Cardiac muscle cell (in vitro differentiated cells and primary cell): Measurements from ENCODE around the gene FAM76A. TPM values are rescaled to one million over a fixed set of nuclear protein-coding genes. Genes with fewer than 3 reads are reported as not detected.
"Not testable (repeated sequence)": the region's sequence is repeated elsewhere in the genome, so short reads cannot be mapped to it uniquely, and the experiment has no call there.

Source experiments
- DNase-seq, 2 donors: peaks; one replicate each; pipeline versions ENCODE4 v3.0.0 to v3.0.0-alpha.2; 2010 to 2017; ENCODE audit warnings: low read depth in 1 of 2, low spot score in 1 of 2
- H3K27ac ChIP-seq: fragments of 200-600 bp; sonication (generic); 2 replicates; pipeline ENCODE4 v1.5.1; 2016
- H3K27me3 ChIP-seq: fragments of 200-600 bp; sonication (generic); 2 replicates; pipeline ENCODE4 v1.6.0; 2016; ENCODE audit warnings: control low read depth
- H3K36me3 ChIP-seq: fragments of 200-600 bp; sonication (generic); 2 replicates; pipeline ENCODE4 v1.5.1; 2016; ENCODE audit warnings: control low read depth
- H3K4me1 ChIP-seq: fragments of 200-600 bp; sonication (generic); 2 replicates; pipeline ENCODE4 v1.8.1; 2017; ENCODE audit warnings: low read depth, mild to moderate bottlenecking, mixed run types
- H3K4me3 ChIP-seq: fragments of 200-600 bp; sonication (generic); 2 replicates; pipeline ENCODE4 v1.5.1; 2016; ENCODE audit warnings: mild to moderate bottlenecking
- H3K9me3 ChIP-seq: fragments of 200-600 bp; sonication (generic); 2 replicates; pipeline ENCODE4 v1.5.1; 2017; ENCODE audit warnings: low read depth, mild to moderate bottlenecking, control low read depth
- polyA plus RNA-seq: library from polyadenylated mRNA; unstranded; fragments of >200 nt; fragmentation: Nextera tagmentation; extraction: Ambion mirVana; gene quantifications from 2 replicates; pipeline ENCODE4 v1.2.1, GENCODE V29; 2016
- total RNA-seq: library from RNA; depleted of rRNA; stranded (reverse); fragments of >200 nt; gene quantifications from 2 replicates; pipeline ENCODE4 v1.2.3, GENCODE V29; 2016
- TF ChIP-seq, protein P1 (sequence below): IDR thresholded peaks from 2 replicates; pipeline ENCODE4 v1.5.1; 2012; ENCODE audit warnings: low read depth, mild to moderate bottlenecking, low read length

Gene FAM76A
- total and polyA plus RNA-seq, 2 experiments from 2014 or later = 3.5 to 13.4 TPM

DNA sequence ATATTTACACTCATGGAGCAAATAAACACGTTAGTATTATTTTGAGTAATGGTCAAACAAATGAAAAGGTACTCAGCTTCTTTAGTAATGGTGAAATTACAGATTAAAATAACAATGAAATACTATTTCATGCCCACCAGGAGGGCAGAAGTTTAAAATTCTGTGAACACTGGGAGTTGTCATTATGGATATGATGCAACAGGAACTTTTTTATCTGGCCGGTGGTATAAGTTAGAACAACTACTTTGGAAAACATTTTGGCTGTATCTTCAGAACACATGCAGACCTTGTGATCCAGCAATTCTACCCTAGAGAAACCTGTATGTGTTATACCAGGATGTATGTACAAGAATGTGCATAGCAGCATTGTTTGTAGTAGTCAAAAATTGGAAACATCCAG is 81.6 kb downstream of the FAM76A start:
- peak in 1 of 2 donors; percentile 61 for DNase-seq
- H3K4me1 ChIP-seq = no peaks in the 10 kb centered on the region
- no peaks in the 10 kb centered on the region for H3K27me3 ChIP-seq
- no peak overlapping the region for H3K4me3 ChIP-seq
- TF ChIP-seq, protein P1, sequence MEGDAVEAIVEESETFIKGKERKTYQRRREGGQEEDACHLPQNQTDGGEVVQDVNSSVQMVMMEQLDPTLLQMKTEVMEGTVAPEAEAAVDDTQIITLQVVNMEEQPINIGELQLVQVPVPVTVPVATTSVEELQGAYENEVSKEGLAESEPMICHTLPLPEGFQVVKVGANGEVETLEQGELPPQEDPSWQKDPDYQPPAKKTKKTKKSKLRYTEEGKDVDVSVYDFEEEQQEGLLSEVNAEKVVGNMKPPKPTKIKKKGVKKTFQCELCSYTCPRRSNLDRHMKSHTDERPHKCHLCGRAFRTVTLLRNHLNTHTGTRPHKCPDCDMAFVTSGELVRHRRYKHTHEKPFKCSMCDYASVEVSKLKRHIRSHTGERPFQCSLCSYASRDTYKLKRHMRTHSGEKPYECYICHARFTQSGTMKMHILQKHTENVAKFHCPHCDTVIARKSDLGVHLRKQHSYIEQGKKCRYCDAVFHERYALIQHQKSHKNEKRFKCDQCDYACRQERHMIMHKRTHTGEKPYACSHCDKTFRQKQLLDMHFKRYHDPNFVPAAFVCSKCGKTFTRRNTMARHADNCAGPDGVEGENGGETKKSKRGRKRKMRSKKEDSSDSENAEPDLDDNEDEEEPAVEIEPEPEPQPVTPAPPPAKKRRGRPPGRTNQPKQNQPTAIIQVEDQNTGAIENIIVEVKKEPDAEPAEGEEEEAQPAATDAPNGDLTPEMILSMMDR = no peak
- H3K27ac ChIP-seq = no peak overlapping the region
- peaks cover 5% of the 10 kb centered on the region for H3K36me3 ChIP-seq
- no peaks in the 10 kb centered on the region for H3K9me3 ChIP-seq

DNA sequence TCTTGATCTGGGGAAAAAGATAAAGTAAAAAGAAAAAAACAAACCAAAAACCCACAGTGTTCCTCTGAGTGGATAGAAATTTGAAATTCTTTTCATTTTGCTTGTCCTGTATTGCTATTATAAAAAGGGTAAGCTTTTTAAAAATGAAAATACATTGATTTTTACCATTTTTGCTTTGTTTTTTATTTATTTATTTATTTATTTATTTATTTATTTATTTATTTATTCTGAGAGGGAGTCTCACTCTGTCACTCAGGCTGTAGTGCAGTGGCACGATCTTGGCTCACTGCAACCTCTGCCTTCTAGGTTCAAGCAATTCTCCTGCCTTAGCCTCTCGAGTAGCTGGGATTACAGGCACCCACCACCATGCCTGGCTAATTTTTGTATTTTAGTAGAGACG is 82.4 kb downstream of the FAM76A start:
- not testable (repeated sequence) for H3K4me1 ChIP-seq, H3K4me3 ChIP-seq, H3K36me3 ChIP-seq, H3K27me3 ChIP-seq, H3K27ac ChIP-seq, H3K9me3 ChIP-seq, DNase-seq

DNA sequence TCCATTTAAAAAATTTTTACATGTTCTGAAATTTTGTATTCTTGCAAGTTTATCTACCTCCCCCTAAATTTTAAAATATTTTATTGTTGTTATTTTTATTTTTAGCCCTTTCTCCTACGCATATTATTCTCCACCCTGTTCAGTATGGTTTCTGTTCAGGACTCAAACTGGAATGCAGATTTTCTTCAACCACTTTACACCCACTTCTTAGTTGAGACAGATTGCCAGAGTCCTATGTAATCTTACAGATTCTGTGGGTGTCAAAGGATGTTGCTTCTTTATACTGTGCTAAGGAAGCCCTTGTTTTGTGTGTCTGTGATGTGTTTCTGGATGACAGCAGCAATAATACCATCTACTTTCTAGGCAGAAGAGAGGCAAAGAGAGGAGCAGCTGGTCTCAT is 84.1 kb downstream of the FAM76A start:
- TF ChIP-seq, protein P1 = no peak

DNA sequence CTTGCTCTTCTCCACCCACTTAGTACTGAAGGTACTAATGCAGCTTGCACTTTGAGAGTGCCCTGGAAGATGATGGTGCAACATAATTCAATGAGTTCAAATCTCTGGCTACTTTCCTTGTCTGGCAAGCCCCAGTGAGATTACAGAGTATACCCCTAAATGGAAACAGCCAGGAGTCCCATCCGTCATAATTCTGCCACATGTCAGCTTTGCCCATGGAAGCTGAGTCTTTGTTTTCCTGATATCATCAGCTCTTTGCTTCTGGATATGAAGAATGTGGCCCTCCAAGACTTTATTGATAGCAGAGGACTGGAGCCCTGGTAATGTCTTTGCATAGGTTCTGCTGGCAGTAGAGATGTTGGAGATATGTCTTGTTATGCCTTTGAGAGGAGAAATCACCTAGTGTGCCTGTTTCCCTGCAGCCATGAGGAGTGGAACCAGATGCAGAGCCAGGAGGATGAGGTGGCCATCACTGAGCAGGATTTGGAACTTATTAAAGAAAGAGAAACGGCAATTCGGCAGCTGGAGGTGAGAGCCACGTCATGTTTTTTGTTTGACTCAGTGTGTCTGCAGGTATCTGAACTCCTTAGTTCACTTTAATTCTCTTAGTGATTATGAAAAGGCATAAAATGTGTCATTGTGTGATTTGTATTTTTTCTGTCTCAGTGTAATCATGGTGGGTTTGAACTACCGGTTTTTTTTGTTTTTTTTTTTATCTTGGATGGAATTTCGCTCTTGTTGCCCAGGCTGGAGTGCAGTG is 86.2 kb downstream of the FAM76A start:
- no peaks in the 10 kb centered on the region for H3K27me3 ChIP-seq
- H3K4me3 ChIP-seq = no peak overlapping the region
- no peak for DNase-seq
- peaks cover 2% of the 10 kb centered on the region for H3K4me1 ChIP-seq
- no peak overlapping the region for H3K27ac ChIP-seq
- H3K36me3 ChIP-seq = no peaks in the 10 kb centered on the region
- no peaks in the 10 kb centered on the region for H3K9me3 ChIP-seq
- TF ChIP-seq, protein P1 = no peak

More for the DNA sequence above, 84.1 kb downstream of the FAM76A start:
- peaks cover 5% of the 10 kb centered on the region for H3K36me3 ChIP-seq
- H3K9me3 ChIP-seq = no peaks in the 10 kb centered on the region
- DNase-seq = no peak
- H3K27ac ChIP-seq = no peak overlapping the region
- no peaks in the 10 kb centered on the region for H3K27me3 ChIP-seq
- no peak overlapping the region for H3K4me3 ChIP-seq
- no peaks in the 10 kb centered on the region for H3K4me1 ChIP-seq

Other genes starting within 250 kb of the FAM76A start
- 18.8 and 32.7 TPM in 2 replicates for gene WASF2, start 235.8 kb upstream of the FAM76A start, total RNA-seq
- gene WASF2, start 235.8 kb upstream of the FAM76A start, polyA plus RNA-seq = 53.4 and 69.2 TPM in 2 replicates
- 31.0 and 58.1 TPM in 2 replicates for gene AHDC1, start 121.8 kb upstream of the FAM76A start, total RNA-seq
- 16.3 and 21.1 TPM in 2 replicates for gene AHDC1, start 121.8 kb upstream of the FAM76A start, polyA plus RNA-seq
- gene FGR, start 90.8 kb upstream of the FAM76A start, total RNA-seq = not detected in 2 replicates
- 0.14 and 0.18 TPM in 2 replicates for gene FGR, start 90.8 kb upstream of the FAM76A start, polyA plus RNA-seq
- 30.4 and 36.5 TPM in 2 replicates for gene IFI6, start 53.8 kb upstream of the FAM76A start, total RNA-seq
- gene IFI6, start 53.8 kb upstream of the FAM76A start, polyA plus RNA-seq = 35.2 and 56.2 TPM in 2 replicates
- 17.8 and 36.5 TPM in 2 replicates for gene STX12, start 47.3 kb downstream of the FAM76A start, total RNA-seq
- 18.5 and 22.3 TPM in 2 replicates for gene STX12, start 47.3 kb downstream of the FAM76A start, polyA plus RNA-seq
- gene PPP1R8, start 104.8 kb downstream of the FAM76A start, total RNA-seq = 47.1 and 58.7 TPM in 2 replicates
- gene PPP1R8, start 104.8 kb downstream of the FAM76A start, polyA plus RNA-seq = 13.2 and 13.7 TPM in 2 replicates
- gene THEMIS2, start 146.6 kb downstream of the FAM76A start, total RNA-seq = 0.92 and 3.1 TPM in 2 replicates
- gene THEMIS2, start 146.6 kb downstream of the FAM76A start, polyA plus RNA-seq = 0.62 and 1.7 TPM in 2 replicates
- gene RPA2, start 188.6 kb downstream of the FAM76A start, total RNA-seq = 36.2 and 59.5 TPM in 2 replicates
- 64.6 and 110 TPM in 2 replicates for gene RPA2, start 188.6 kb downstream of the FAM76A start, polyA plus RNA-seq
- gene SMPDL3B, start 209.0 kb downstream of the FAM76A start, total RNA-seq = 6.0 and 8.9 TPM in 2 replicates
- 6.8 and 11.4 TPM in 2 replicates for gene SMPDL3B, start 209.0 kb downstream of the FAM76A start, polyA plus RNA-seq
- 15.6 and 17.5 TPM in 2 replicates for gene XKR8, start 234.0 kb downstream of the FAM76A start, total RNA-seq
- 13.7 and 27.4 TPM in 2 replicates for gene XKR8, start 234.0 kb downstream of the FAM76A start, polyA plus RNA-seq